Pons (tissue), 1 donor: ENCODE results near the gene FNBP1.
"Not testable (repeated sequence)": the region's sequence is repeated elsewhere in the genome, so short reads cannot be mapped to it uniquely, and the experiment has no call there.

Experiments
- DNase-seq: peaks from one replicate; pipeline ENCODE4 v3.0.0-alpha.2; 2016; ENCODE audit warnings: low spot score

FNBP1 gene

DNA sequence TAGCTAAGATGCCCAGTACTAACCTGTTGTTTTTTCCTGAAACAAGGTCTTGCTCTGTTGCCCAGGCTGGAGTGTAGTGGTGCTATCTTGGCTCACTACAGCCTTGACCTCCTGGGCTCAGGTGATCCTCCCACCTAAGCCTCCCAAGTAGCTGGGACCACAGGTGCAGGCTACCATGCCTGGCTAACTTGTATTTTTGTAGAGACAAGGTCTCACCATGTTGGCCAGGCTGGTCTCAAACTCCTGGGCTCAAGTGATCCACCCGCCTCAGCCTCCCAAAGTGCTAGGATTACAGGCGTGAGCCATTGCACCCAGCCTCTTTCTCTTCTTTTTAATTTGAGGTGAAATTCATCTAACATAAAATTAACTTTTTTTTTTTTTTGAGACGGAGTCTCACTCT is 21.1 kb downstream of the FNBP1 start:
- DNase-seq: not testable (repeated sequence)

DNA sequence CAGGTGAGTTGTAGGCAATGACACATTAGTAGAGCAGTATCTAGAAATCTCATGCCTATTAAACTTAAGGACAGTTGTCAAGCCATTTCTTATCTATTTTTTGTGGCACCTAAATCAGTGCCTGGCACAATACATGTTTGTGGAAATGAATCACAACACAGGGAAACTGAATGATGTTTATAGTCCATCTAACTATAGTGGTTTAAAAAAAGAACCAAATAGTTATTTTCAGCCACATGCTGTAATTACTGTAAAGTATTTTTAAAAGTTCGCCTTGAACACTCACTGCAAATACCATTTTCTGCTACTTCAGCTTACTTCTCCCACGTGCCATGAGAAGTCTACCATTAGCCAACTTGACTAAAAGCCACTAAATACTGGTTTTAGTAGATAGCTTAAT is 21.9 kb downstream of the FNBP1 start:
- DNase-seq: no peak

DNA sequence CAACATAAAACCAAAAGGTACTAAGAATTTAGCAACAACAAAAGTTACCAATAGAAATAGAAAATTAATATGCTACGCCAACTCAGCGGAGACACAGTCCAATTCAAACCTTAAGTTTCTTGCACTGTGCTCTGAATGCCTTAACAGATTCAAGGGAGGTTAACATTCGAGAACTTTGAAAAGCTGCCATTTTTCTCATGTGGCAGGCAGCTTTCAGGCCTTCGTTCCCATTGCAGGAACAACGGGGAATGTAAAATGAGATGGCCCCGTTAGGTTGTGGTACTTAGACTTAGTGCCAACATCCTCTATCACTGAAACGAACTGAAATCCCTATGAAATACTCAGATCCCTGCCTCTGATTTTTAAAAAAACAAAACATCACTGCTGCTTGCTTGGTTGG is 22.4 kb downstream of the FNBP1 start:
- peak; percentile 59 for DNase-seq

DNA sequence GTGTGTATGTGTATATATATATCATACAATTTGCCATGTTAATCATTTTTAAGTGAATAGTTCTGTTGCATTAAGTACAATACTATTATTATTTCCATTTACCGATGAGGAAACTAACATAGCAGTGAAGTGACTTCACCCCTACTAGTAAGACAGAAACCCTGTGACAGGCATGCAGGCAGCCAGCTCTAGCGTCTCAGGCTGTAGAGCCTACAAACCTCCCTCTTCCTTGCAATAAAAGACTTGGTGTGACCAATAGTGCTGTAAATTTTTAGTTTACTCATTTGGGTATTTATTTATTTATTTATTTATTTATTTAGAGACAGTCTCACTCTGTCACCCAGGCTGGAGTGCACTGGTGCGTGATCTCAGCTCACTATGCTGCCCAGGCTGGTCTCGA is 24.7 kb downstream of the FNBP1 start:
- DNase-seq: no peak

DNA sequence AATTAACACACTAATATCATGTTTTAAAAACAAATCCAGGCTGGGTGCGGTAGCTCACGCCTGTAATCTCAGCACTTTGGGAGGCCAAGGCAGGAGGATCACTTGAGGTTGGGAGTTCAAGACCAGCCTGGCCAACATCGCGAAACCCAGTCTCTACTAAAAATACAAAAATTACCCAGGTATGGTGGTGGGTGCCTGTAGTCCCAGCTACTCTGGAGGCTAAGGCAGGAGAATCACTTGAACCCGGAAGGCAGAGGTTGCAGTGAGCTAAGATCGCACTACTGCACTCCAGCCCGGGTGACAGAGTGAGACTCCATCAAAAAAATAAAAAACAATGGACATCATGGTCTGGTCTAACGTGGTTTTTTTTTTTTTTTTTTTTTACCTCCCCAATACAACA is 25.5 kb downstream of the FNBP1 start:
- not testable (repeated sequence) for DNase-seq

DNA sequence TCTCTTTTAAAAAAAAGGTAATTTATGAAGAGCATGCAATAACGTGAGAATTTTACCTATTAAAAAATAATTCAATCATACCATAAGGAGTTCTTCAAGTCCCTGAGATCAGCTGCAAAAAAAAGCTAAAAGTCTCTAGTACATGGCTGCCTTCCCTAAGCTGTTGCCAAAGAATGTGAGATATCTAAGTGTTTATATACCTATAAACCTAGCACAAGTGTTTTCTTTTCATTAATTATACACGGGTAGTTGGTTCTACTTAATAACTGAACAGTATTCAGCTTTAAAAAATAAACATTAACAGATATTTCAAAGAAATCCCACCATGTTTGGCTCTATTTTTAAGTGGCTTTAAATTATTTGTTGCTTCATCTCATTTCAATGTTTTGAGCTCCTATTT is 25.9 kb downstream of the FNBP1 start:
- DNase-seq: no peak

DNA sequence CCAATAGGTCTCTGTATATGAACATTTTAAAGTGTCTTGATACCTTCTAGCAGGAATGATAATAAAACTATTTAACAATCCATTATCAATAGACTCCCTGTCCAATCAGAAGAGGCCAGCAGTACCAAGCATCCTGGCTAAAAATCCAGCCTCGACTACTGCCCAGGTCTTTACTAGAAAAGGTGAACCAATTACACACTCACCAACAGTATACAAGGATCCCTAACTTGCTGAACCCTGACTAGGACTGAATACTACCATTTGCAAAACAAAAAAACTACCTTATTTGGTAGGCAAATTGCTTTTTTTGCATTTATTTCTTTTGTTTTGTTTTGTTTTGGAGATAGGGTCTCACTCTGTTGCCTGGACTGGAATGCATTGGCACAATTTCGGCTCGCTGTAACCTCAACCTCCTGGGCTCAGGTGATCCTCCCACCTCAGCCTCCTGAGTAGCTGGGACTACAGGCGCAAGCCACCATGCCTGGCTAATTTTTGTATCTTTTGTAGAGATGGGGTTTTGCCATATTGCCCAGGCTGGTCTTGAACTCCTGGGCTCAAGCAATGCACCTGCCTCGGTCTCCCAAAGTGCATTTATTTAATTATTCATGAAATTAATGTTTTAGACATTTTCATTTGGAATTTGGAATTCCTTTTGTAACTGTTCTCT is 27.5 kb downstream of the FNBP1 start:
- no peak for DNase-seq

DNA sequence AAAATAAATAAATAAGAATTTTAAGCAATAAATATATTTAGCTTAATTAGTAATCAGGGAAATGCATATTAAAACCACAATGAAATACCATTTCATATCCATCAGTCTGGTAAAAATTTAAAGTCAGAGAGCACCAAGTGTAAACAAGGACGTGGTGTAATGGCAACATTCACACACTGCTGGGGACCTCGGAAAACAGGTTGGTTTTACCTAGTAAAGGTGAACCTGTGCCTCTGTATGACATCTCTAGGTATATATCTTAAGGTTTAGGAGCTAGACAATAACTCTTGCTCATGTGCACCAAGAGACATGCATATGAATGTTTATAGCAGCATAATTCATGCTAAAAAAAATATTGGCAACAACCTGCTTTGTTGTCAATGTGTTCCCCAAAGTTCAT is 29.7 kb downstream of the FNBP1 start:
- no peak for DNase-seq

DNA sequence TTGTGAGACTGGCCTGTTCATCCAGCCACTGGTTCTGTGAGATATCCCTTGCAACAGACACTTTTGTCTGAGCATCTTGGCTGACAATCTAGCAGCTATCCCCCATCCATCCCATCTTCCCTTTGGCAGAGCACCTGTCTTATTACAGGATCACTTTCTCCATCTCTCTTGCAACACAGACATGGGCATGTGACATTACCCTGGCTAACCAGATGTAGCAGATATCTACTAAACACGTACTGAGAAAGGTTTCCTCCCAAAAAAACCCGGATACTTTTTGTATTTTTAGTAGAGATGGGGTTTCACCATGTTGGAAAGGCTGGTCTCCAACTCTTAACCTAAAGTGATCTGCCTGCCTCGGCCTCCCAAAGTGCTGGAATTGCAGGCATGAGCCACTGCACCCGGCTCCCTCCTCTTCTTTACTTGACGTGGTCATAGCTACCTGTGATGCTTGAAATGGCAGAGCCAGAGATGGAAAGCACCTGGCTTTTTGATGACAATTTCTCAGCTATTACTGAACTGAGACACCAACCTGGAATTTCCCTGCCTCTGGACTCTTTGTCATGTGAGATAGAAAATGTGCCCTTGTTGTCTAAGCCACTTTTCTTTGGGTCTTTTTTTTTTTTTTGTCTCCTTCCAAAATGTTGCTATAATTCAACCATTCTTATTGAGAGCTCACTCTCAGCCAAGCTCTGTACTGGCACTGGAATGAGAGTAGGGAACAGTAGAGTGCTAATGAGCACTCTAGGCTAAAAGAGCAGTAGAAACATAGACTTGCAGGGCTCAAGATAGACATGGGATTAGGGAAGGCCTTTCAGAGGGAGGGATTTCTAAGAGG is 32.6 kb downstream of the FNBP1 start:
- no peak for DNase-seq

DNA sequence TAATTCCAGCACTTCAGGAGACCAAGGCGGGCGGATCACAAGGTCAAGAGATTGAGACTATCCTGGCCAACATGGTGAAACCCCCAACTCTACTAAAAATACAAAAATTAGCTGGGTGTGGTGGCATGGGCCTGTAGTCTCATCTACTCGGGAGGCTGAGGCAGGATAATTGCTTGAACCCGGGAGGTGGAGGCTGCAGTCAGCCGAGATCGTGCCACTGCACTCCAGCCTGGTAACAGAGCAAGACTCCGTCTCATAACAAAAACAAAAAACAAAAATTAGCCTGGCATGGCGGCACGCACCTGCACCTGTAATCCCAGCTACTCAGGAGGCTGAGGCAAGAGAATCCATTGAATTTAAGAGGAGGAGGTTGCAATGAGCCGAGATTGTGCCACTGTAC is 33.4 kb downstream of the FNBP1 start:
- DNase-seq: not testable (repeated sequence)

DNA sequence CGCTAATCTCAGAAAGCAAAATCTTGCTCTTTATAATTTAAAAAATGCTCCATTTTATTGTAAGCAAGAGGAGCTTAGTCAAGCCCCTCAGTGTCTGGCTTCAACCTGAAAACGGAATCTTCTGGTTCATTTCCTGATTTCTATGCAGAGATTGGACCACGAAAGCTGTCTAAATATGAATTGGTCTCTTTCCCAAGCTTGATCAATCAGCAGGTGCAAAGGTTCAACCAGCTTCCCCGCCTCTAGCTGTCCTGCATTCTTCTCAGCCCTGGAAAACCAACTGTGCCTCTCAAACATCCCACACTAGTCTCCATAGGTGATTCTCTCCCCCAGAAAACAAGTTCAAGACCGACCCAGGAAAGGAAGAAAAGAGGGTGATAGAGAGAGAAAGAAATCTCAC is 34.5 kb downstream of the FNBP1 start:
- no peak for DNase-seq

DNA sequence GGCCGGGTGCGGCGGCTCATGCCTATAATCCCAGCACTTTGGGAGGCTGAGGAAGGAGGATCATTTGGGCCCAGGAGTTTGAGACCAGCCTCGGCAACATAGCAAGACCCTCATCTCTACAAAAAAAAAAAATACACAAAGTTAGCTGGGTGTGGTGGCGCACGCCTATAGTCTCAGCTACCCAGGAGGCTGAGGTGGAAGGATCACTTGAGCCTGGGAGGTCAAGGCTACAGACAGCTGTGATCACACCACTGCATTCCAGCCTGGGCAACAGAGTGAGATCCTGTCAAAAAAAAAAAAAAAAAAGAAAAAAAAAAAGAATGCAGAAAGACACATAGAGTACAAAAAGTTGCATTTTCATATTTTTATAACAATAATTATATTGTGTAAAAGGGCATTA is 36.0 kb downstream of the FNBP1 start:
- DNase-seq: not testable (repeated sequence)

DNA sequence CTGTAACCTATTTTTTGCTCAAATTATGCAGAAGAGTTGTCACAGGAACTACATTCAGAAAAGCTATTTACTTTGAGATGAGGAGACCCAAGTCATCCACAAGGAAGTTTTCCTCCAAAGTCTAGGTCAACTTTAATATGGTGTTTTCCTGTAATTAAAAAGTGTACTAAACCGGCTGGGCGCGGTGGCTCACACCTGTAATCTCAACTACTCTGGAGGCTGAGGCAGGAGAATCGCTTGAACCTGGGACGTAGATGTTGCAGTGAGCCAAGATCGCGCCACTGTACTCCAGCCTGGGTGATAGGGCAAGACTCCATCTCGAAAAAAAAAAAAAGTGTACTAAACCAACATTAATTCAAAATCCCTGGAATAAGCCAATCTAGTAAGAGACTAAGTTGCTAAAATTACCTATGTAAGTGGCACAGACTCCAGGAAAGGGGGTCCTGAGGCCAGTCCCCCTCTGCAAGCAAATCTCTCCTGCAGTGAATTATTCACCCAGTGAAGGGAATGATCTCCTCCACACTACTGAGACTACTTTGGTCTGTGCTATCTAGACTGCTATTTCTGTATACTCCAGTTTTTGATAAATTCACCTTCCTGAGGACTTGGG is 38.9 kb downstream of the FNBP1 start:
- no peak for DNase-seq

DNA sequence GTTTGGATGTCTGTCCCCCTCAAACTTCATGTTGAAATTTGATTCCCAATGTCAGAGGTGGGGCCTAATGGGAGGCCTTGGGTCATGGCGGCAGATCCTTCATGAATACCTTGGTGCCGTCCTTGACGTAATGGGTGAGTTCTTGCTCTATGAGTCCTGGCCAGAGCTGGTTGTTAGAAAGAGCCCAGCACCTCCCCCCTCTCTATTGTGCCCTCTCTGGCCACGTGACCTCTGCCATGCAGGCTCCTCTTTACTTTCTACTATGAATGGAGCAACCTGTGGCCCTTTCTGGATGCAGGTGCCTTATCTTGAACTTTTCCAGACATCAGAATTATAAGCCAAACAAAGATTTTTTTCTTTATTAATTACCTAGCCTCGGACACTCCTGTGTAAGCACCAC is 40.7 kb downstream of the FNBP1 start:
- no peak for DNase-seq

DNA sequence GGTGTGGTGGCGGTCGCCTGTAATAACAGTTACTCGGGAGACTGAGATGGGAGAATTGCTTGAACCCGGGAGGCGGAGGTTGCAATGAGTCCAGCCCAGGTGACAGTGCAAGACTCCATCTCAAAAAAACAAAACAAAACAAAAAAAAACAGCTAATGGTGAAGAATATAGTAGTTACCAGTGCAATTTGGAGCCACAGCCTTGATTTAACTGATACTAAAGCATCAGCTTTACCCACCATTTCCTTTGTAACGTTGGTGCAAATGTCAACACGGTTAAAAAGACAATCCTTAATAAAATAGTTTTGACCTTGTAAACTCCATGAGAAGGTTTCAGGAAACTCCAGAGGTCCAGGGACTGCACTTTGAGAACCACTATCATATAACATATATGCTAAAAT is 41.8 kb downstream of the FNBP1 start:
- DNase-seq: no peak

DNA sequence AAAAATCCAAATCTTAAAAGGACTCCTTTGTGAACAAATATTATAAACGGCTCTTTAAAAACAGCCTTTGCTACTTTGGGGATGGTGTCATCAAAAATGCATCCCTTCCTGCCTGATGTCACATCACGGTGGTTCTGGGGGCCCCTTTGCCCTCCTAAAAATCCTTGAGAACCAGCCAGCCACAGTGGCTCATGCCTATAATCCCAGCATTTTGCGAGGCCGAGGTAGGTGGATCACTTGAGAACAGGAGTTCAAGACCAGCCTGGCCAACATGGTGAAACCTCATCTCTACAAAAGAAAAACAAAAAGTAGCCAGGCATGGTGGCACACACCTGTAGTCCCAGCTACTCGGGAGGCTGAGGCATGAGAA is 43.9 kb downstream of the FNBP1 start:
- DNase-seq: no peak

DNA sequence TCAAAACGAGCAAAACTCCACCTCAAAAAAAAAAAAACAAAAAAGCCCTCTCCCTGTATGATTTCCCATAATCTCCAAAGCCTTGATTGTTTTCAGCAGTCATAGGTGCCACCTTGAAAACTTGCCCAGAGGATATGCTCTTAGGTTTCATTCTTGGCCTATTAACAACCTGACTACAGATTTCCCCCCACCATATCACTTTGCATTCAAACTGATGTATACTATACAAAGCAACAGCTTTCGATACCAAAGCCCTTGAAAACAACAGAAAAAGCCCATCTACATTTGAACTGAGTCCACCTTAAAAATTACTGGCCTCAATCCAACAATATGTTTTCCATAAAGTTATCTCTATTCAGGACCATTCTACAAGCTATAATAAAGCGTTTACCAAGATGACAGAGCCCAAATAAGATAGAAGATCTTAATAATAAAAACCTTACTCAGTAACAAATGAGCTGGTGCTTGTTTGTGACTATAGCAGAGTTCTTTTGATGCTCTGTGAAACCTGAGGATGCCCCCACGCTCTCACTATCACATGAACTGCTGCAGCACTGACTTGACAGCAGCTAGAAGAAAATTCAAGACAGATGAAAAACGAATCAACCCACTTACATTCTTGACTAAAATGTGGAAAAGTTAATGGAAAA is 44.4 kb downstream of the FNBP1 start:
- no peak for DNase-seq

DNA sequence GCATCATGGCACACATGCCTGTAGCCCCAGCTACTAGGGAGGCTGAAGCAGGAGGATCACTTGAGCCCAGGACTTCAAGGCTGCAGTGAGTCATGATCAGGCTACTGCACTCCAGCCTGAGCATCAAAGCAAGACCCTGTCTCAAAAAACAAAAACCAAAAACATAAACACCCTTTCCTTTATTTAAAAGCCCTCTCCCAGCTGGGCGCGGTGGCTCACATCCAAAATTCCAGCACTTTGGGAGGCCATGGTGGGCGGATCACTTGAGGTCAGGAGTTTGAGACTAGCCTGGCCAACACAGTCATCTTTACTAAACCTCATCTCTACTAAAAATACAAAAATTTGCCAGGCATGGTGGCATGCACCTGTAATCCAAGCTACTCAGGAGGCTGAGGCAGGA is 45.3 kb downstream of the FNBP1 start:
- not testable (repeated sequence) for DNase-seq

DNA sequence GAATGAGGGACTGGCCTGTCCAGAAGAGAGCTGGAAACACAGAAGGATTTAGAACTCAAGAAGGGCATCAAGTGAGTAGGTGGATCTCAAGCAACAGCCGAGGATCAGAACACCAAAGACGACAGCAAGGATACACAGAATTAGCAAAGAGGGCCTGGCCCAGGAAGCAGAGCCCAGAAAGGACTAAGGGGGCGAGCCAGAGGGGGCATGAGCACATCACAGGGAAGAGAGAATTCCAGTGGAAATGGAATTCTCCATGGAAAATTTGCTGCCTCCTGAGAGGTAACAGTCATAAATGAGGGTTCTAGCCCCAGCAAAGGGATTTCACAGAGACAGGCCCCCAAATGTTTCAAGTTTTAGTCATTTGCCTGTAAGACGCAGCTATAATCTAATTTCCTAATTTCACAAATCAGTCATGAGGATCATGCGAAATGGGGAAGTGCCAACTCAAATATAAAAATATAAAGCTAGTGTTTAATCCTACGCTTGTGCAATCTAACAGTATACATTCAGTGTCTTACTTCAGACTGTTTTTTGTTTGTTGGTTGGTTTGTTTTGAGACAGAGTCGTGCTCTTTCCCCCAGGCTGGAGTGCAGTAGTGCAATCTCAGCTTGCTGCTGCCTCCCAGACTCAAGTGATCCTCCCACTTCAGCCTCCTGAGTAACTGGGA is 46.7 kb downstream of the FNBP1 start:
- DNase-seq: no peak

DNA sequence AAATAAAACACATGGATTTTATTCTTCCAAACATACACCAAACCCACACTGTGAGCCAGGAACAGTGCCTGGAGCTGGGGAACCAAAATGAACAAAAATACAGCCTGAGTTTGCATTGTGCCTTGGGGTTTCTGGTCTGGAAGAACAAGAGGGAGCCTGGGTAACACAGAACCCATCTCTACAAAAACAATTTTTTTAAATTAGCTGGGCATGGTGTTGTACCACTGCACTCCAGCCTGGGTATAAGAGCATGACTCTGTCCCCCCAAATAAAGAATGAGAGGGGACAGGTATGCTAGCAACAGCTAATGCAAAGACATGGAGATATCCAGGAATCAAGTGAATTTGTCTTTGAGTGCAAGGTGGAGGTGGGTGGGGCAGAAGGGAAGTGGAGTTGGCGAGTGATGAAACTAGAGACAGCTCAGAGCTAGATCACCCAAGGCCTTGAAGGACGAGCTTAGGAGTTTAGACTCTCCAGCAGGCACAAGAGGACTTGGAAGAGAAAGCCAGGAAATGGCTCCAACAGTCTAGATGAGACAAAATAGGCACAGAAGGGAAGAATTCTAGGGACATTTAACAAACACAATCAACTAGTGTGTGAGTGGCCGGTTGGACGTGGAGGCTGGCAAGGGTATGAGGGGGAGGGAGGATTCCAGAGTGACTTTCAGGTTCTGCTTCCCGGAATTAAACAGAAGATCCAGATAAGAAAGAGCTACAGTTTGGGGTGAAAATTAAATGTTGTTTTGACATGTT is 47.4 kb downstream of the FNBP1 start:
- peak; percentile 81 for DNase-seq

DNA sequence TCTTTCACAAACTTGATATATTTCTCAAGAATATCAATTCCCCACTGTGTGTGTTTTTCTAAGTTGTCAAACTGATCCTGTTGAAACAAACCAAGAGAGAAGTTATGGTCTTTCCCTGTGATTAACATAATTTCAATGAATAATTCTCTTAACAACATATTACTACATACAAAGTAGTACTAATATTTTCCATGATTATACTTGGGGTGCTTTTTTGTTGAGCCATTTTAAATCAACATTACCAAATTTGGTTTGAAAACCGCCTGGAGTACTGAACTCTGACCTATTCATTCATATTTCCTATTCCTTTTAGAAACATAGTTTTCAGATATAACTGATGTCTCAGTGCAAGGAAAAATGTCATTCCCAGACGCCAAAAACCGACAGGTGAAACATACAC is 48.1 kb downstream of the FNBP1 start:
- DNase-seq: no peak

DNA sequence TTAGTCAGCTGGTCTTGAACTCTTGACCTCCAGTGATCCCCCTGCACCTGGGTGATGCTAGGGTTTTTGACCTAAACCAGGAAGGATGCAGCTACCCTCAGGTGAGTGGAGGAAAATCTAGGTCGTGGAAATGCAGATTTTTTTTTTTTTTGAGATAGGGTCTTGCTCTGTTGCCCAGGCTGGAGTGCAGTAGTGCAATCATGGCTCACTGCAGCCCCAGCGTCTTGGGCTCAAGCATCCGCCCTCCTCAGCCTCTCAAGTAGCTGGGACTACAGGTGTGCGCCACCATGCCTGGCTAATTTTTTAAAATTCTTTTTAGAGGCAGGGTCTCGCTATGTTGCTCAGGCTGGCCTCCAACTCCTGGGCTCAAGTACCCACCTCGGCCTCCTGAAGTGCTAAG is 51.9 kb downstream of the FNBP1 start:
- not testable (repeated sequence) for DNase-seq
